HepG2 (cell line): ENCODE measurements around the gene ATP5F1E. TPM values are rescaled to one million over a fixed set of nuclear protein-coding genes. Genes with fewer than 3 reads are reported as not detected.

Experiments
- ATF7 ChIP-seq, 2 experiments: fragments of 450-650 bp in 1 of 2; sonication (generic) in 1 of 2; formaldehyde crosslinking in 1 of 2; IDR thresholded peaks; 2 replicates each; pipeline versions ENCODE4 v1.4.0 to v1.6.1; 2016 to 2020; ENCODE audit warnings: antibody characterized with exemption in 1 of 2, mild to moderate bottlenecking in 1 of 2, missing genetic modification reagents in 1 of 2
- CENPT ChIP-seq: sonication (generic); formaldehyde crosslinking; IDR thresholded peaks from 2 replicates; pipeline ENCODE4 v1.8.0; 2022; ENCODE audit warnings: low read depth, mild to moderate bottlenecking, moderate library complexity, missing genetic modification reagents
- DMAP1 ChIP-seq: IDR thresholded peaks from 2 replicates; pipeline ENCODE4 v1.6.1; 2016
- FOXA1 ChIP-seq, 2 experiments: fragments of 450-650 bp in 1 of 2; sonication (generic) in 1 of 2; formaldehyde crosslinking in 1 of 2; IDR thresholded peaks; 2 replicates each; pipeline versions ENCODE4 v1.4.0 to v1.6.1; 2016 to 2020; ENCODE audit warnings: missing genetic modification reagents in 1 of 2
- GZF1 ChIP-seq: sonication (generic); formaldehyde crosslinking; IDR thresholded peaks from 2 replicates; pipeline ENCODE4 v1.5.1; 2020; ENCODE audit warnings: mild to moderate bottlenecking, missing genetic modification reagents
- HCFC1 ChIP-seq: fragments of 150-350 bp; IDR thresholded peaks from 2 replicates; pipeline ENCODE4 v1.6.1; 2014; ENCODE audit warnings: low read depth, low read length
- MBD4 ChIP-seq: IDR thresholded peaks from 2 replicates; pipeline ENCODE4 v1.6.1; 2012; ENCODE audit warnings: low read length, inconsistent platforms, borderline replicate concordance
- RFXAP ChIP-seq: sonication (generic); formaldehyde crosslinking; IDR thresholded peaks from 2 replicates; pipeline ENCODE4 v1.4.0; 2020; ENCODE audit warnings: missing genetic modification reagents, borderline replicate concordance
- SNAI1 ChIP-seq: sonication (generic); formaldehyde crosslinking; IDR thresholded peaks from 2 replicates; pipeline ENCODE4 v1.5.0; 2020; ENCODE audit warnings: mild to moderate bottlenecking, missing genetic modification reagents, borderline replicate concordance
- ZBTB8A ChIP-seq: sonication (generic); formaldehyde crosslinking; IDR thresholded peaks from 2 replicates; pipeline ENCODE4 v1.4.0; 2020; ENCODE audit warnings: mild to moderate bottlenecking, low read depth, missing genetic modification reagents, borderline replicate concordance
- ZFP36L1 ChIP-seq: sonication (generic); formaldehyde crosslinking; IDR thresholded peaks from 2 replicates; pipeline ENCODE4 v1.8.0; 2022; ENCODE audit warnings: mild to moderate bottlenecking, missing genetic modification reagents, moderate library complexity
- ZNF232 ChIP-seq: sonication (generic); formaldehyde crosslinking; IDR thresholded peaks from 2 replicates; pipeline ENCODE4 v1.4.0; 2020; ENCODE audit warnings: missing genetic modification reagents, borderline replicate concordance
- ZNF251 ChIP-seq: sonication (generic); formaldehyde crosslinking; IDR thresholded peaks from 2 replicates; pipeline ENCODE4 v1.9.0; 2021; ENCODE audit warnings: mild to moderate bottlenecking, missing genetic modification reagents
- ZNF354B ChIP-seq: sonication (generic); formaldehyde crosslinking; IDR thresholded peaks from 2 replicates; pipeline ENCODE4 v1.8.0; 2022; ENCODE audit warnings: mild to moderate bottlenecking, missing genetic modification reagents
- ZNF547 ChIP-seq: sonication (generic); formaldehyde crosslinking; IDR thresholded peaks from 2 replicates; pipeline ENCODE4 v1.5.1; 2020; ENCODE audit warnings: mild to moderate bottlenecking, missing genetic modification reagents
- ZNF598 ChIP-seq: sonication (generic); formaldehyde crosslinking; IDR thresholded peaks from 2 replicates; pipeline ENCODE4 v1.5.1; 2020; ENCODE audit warnings: mild to moderate bottlenecking, missing genetic modification reagents, borderline replicate concordance
- ZNF761 ChIP-seq: sonication (generic); formaldehyde crosslinking; conservative IDR thresholded peaks from 2 replicates; pipeline ENCODE4 v1.4.0; 2020; ENCODE audit warnings: mild to moderate bottlenecking, missing genetic modification reagents
- ZSCAN31 ChIP-seq: sonication (generic); formaldehyde crosslinking; IDR thresholded peaks from 2 replicates; pipeline ENCODE4 v1.5.0; 2020; ENCODE audit warnings: low read depth, mild to moderate bottlenecking, missing genetic modification reagents
- polyA plus RNA-seq, 8 experiments: library from polyadenylated mRNA; depleted of rRNA in 3 of 8; stranded (reverse) in 7 of 8; unstranded in 1 of 8; fragments of >200 nt; fragmentation: Illumina TruSeq in 4 of 8; extraction: Trizol in 4 of 8; gene quantifications; 2 replicates each; pipeline versions ENCODE4 v1.2.1 to v1.2.3, GENCODE V29; 2011 to 2016; ENCODE audit warnings: low read depth in 4 of 8, missing spikeins in 1 of 8, mixed read lengths in 1 of 8; ENCODE audit not compliant: insufficient read depth in 1 of 8
- total RNA-seq, 5 experiments: library from RNA; depleted of rRNA; stranded (reverse); fragments of >200 nt; fragmentation: Illumina TruSeq; extraction: Trizol; gene quantifications; 2 replicates each; pipeline ENCODE4 v1.2.3, GENCODE V29; 2016; ENCODE audit warnings: low read depth in 1 of 5
- TF ChIP-seq, protein P1 (sequence below): IDR thresholded peaks from 2 replicates; pipeline ENCODE4 v1.6.1; 2016; ENCODE audit warnings: missing biosample characterization, missing genetic modification reagents, low read depth
- TF ChIP-seq, protein P2 (sequence below), 2 experiments: sonication (generic) in 1 of 2; formaldehyde crosslinking in 1 of 2; IDR thresholded peaks; 2 replicates each; pipeline versions ENCODE4 v1.5.1 to v1.6.1; 2011 to 2020; ENCODE audit warnings: borderline replicate concordance in 1 of 2, low read depth in 1 of 2, low read length in 1 of 2, mild to moderate bottlenecking in 1 of 2, missing genetic modification reagents in 1 of 2, moderate library complexity in 1 of 2
- TF ChIP-seq, protein P3 (sequence below): sonication (generic); formaldehyde crosslinking; IDR thresholded peaks from 2 replicates; pipeline ENCODE4 v1.9.0; 2021; ENCODE audit warnings: missing genetic modification reagents, mild to moderate bottlenecking, borderline replicate concordance
- TF ChIP-seq, protein P4 (sequence below): sonication (generic); formaldehyde crosslinking; IDR thresholded peaks from 2 replicates; pipeline ENCODE4 v1.8.0; 2022; ENCODE audit warnings: missing genetic modification reagents, low read depth, mild to moderate bottlenecking, borderline replicate concordance

The ATP5F1E gene
- total and polyA plus RNA-seq, 2 of the 13 experiments (the other 11 are each of a cell fraction or from before 2014, with no cell fraction given) = 121 to 134 TPM

DNA sequence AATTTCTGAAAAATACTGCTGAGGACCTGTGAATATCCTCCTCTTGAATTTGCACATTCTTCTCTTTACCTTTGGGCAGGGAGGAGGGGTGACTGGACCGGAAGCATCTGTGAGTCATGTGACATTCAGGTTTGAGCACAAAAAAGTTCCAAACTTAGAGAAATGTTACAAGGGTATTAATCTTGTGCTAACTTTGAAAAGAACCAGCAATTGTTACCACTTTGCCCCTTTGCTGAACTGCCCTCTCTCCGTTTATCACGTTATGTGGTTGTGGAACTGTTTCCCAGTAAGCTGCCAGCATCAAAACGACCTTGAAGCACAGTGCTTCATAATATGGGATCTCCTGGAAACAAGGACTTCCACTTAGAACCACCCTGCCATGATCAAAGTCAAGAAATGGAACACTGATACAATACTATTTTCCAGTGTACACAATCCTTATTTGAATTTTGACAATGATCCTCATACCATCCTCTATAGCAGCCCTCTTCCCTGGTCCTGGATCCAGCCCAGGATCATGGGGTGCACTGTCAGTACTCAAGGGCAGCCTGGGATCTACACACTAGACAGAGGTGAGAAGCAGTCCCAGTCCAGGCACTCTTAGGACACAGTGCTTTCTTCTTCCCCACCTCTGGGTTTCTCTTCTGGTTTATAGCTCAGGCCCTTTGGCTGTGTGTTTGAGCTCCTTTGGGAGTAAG lies 15.2 kb downstream of the ATP5F1E start (continued):
- TF ChIP-seq, protein P1, sequence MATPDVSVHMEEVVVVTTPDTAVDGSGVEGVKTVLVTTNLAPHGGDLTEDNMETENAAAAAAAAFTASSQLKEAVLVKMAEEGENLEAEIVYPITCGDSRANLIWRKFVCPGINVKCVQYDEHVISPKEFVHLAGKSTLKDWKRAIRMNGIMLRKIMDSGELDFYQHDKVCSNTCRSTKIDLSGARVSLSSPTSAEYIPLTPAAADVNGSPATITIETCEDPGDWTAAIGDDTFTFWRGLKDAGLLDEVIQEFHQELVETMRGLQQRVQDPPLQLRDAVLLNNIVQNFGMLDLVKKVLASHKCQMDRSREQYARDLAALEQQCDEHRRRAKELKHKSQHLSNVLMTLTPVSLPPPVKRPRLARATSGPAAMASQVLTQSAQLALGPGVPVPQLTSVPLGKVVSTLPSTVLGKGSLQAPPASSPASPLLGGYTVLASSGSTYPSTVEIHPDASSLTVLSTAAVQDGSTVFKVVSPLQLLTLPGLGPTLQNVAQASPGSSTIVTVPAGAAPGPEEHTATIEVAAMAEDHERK = no peak
- TF ChIP-seq GZF1 (CRISPR knock-in tag) (no peak), ZNF251 (CRISPR knock-in tag) (no peak), ZBTB8A (CRISPR knock-in tag) (no peak), MBD4 (no peak), ZFP36L1 (CRISPR knock-in tag) (no peak), HCFC1 (no peak), ZNF354B (CRISPR knock-in tag) (0 out of 2 replicates have a peak, but pooled peaks have one; percentile 56), SNAI1 (CRISPR knock-in tag) (no peak), DMAP1 (CRISPR knock-in tag) (0 out of 2 replicates have a peak, but pooled peaks have one; percentile 14), ZNF547 (CRISPR knock-in tag) (no peak), RFXAP (CRISPR knock-in tag) (no peak), ZSCAN31 (CRISPR knock-in tag) (no peak), ATF7 (IDR thresholded peaks at IDR 0.05) (no peak), ATF7 (CRISPR knock-in tag; IDR thresholded peaks at IDR 0.05) (no peak), ZNF232 (CRISPR knock-in tag) (no peak), ZNF598 (no peak), ZNF761 (CRISPR knock-in tag) (no peak; the same call in 1 of the 2 replicates), CENPT (CRISPR knock-in tag) (no peak), FOXA1 (IDR thresholded peaks at IDR 0.05) (no peak), FOXA1 (CRISPR knock-in tag; IDR thresholded peaks at IDR 0.05) (peak; percentile 27; the same call in 1 of the 2 replicates)
- TF ChIP-seq, protein P2, sequence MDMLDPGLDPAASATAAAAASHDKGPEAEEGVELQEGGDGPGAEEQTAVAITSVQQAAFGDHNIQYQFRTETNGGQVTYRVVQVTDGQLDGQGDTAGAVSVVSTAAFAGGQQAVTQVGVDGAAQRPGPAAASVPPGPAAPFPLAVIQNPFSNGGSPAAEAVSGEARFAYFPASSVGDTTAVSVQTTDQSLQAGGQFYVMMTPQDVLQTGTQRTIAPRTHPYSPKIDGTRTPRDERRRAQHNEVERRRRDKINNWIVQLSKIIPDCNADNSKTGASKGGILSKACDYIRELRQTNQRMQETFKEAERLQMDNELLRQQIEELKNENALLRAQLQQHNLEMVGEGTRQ (IDR thresholded peaks at IDR 0.05; ENCODE audit: low read depth, low read length) = peak; percentile 37; the same call in 1 of the 2 replicates
- TF ChIP-seq, protein P2 (CRISPR knock-in tag; IDR thresholded peaks at IDR 0.05; ENCODE audit: borderline replicate concordance) = no peak; the same call in 1 of the 2 replicates
- TF ChIP-seq, protein P3, sequence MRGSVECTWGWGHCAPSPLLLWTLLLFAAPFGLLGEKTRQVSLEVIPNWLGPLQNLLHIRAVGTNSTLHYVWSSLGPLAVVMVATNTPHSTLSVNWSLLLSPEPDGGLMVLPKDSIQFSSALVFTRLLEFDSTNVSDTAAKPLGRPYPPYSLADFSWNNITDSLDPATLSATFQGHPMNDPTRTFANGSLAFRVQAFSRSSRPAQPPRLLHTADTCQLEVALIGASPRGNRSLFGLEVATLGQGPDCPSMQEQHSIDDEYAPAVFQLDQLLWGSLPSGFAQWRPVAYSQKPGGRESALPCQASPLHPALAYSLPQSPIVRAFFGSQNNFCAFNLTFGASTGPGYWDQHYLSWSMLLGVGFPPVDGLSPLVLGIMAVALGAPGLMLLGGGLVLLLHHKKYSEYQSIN (CRISPR knock-in tag) = no peak
- TF ChIP-seq, protein P4, sequence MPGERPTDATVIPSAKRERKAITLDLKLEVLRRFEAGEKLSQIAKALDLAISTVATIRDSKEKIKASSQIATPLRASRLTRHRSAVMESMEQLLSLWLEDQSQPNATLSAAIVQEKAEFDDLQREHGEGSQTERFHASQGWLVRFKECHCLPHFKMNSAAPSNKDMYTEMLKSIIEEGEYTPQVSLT (CRISPR knock-in tag) = no peak
